Mesendoderm (in vitro differentiated cells): ENCODE results near the gene NUSAP1.

Source experiments
- DNase-seq: peaks from one replicate; pipeline ENCODE4 v3.0.0; 2013
- H2AK5ac ChIP-seq: 2 replicates; pipeline ENCODE4 v1.6.1; 2013; ENCODE audit warnings: low read length, inconsistent platforms
- H2BK120ac ChIP-seq: 2 replicates; pipeline ENCODE4 v1.6.1; 2013; ENCODE audit warnings: low read depth, mild to moderate bottlenecking, low read length, moderate library complexity, mixed read lengths
- H2BK15ac ChIP-seq: replicated peaks from 2 replicates; pipeline ENCODE4 v1.6.1; 2013; ENCODE audit warnings: low read depth, mild to moderate bottlenecking, moderate library complexity
- H2BK5ac ChIP-seq: 2 replicates; pipeline ENCODE4 v1.6.1; 2013; ENCODE audit warnings: low read length, inconsistent platforms
- H3K18ac ChIP-seq: 2 replicates; pipeline ENCODE4 v1.6.1; 2013; ENCODE audit warnings: mild to moderate bottlenecking, low read length, mixed read lengths
- H3K23ac ChIP-seq: one replicate; pipeline ENCODE4 v1.6.1; 2013; ENCODE audit warnings: low read length
- H3K27ac ChIP-seq: 2 replicates; pipeline ENCODE4 v1.5.1; 2013; ENCODE audit warnings: low read depth, mild to moderate bottlenecking, inconsistent platforms, low read length, moderate library complexity
- H3K27me3 ChIP-seq: 2 replicates; pipeline ENCODE4 v1.6.1; 2013; ENCODE audit warnings: low read length, control low read depth, mild to moderate bottlenecking, inconsistent platforms; ENCODE audit not compliant: insufficient read depth, poor library complexity
- H3K36me3 ChIP-seq: 2 replicates; pipeline ENCODE4 v1.6.1; 2013; ENCODE audit warnings: low read length, inconsistent platforms; ENCODE audit not compliant: control insufficient read depth, insufficient read depth
- H3K4ac ChIP-seq: one replicate; pipeline ENCODE4 v1.6.1; 2013; ENCODE audit warnings: low read depth, mild to moderate bottlenecking, low read length, moderate library complexity
- H3K4me1 ChIP-seq: 2 replicates; pipeline ENCODE4 v1.6.1; 2013; ENCODE audit warnings: low read depth, low read length, inconsistent platforms; ENCODE audit not compliant: control insufficient read depth
- H3K4me2 ChIP-seq: 2 replicates; pipeline ENCODE4 v1.6.1; 2013; ENCODE audit warnings: low read length
- H3K4me3 ChIP-seq: 2 replicates; pipeline ENCODE4 v1.5.1; 2013; ENCODE audit warnings: mild to moderate bottlenecking, low read length
- H3K56ac ChIP-seq: one replicate; pipeline ENCODE4 v1.6.1; 2013; ENCODE audit warnings: low read length
- H3K79me1 ChIP-seq: 2 replicates; pipeline ENCODE4 v1.6.1; 2013; ENCODE audit warnings: low read length, inconsistent platforms
- H3K79me2 ChIP-seq: 2 replicates; pipeline ENCODE4 v1.6.1; 2013; ENCODE audit warnings: mild to moderate bottlenecking, low read length; ENCODE audit not compliant: control insufficient read depth, insufficient read depth
- H3K9ac ChIP-seq: 2 replicates; pipeline ENCODE4 v1.6.1; 2013; ENCODE audit warnings: low read length, inconsistent platforms
- H4K5ac ChIP-seq: one replicate; pipeline ENCODE4 v1.6.1; 2013; ENCODE audit warnings: low read length
- H4K8ac ChIP-seq: one replicate; pipeline ENCODE4 v1.6.1; 2013; ENCODE audit warnings: low read depth, mild to moderate bottlenecking, control low read depth, low read length, moderate library complexity
- WGBS: extraction: QIAGEN DNeasy Blood & Tissue Kit; methylation state at CpG from one replicate; pipeline ENCODE4 v1.1.7; 2013; ENCODE audit warnings: low lambda C conversion rate, missing lambda C conversion rate; ENCODE audit not compliant: insufficient coverage; ENCODE audit errors: extremely low coverage; 5-methylcytosine and 5-hydroxymethylcytosine counted together

NUSAP1 gene

DNA sequence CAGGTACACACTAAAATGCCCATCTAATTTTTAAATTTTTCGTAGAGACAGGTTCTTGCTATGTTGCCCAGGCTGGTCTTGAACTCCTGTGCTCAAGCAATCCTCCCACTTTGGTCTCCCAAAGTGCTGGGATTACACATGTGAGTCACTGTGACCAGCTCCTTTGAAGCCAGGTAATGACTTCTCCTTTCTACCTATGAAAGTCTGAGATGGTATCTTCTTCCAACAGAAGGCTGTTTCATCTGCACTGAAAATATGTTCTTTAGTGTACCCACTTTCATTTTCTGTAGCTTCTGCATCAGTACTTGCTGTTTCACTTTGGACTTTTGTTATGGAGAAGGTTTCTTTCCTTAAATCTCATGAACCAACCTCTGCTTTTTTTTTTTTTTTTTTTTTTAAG, 9.1 kb upstream of the NUSAP1 start:
- Histone ChIP-seq H3K27me3 (no peaks in the 10 kb centered on the region), H3K4me1 (no peaks in the 10 kb centered on the region), H2AK5ac (no peak overlapping the region), H3K9ac (no peak overlapping the region), H2BK5ac (no peak overlapping the region), H2BK15ac (no peak overlapping the region), H3K4me3 (no peak overlapping the region), H3K4ac (no peak overlapping the region), H3K4me2 (no peak overlapping the region), H2BK120ac (no peak overlapping the region), H3K18ac (no peak overlapping the region), H4K8ac (no peak overlapping the region), H3K79me1 (no peaks in the 10 kb centered on the region), H3K23ac (no peak overlapping the region), H3K36me3 (no peaks in the 10 kb centered on the region), H3K56ac (no peak overlapping the region), H3K79me2 (no peaks in the 10 kb centered on the region), H3K27ac (no peak overlapping the region), H4K5ac (no peak overlapping the region)
- no CpG with 5 or more reads among the region's 1 CpG for WGBS
- no peak for DNase-seq

DNA sequence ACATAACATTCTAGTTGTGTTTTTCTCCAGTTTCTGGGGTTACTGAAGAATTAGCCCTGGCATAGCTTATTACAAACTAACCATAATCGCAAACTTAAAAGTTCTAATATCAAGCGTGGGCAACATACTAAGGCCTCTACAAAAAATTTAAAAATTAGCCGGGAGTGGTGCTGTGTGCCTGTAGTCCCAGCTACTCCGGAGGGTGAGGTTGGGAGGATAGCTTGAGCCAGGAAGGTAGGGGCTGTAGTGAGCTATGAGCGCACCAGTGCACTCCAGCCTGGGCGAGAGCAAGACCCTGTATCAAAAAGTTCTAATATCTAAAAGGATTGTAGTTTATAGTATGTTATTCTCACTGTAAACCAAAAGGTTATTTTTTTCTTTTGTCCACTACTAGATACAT, 1.4 kb upstream of the NUSAP1 start:
- Histone ChIP-seq H3K56ac (peak overlapping the region; percentile 98), H2AK5ac (no peak overlapping the region), H3K36me3 (peaks cover under 1% of the 10 kb centered on the region), H3K27me3 (no peaks in the 10 kb centered on the region), H4K5ac (no peak overlapping the region), H3K4me3 (no peak overlapping the region), H3K18ac (no peak overlapping the region), H3K4me2 (peak overlapping the region; percentile 91), H2BK15ac (no peak overlapping the region), H3K4me1 (no peaks in the 10 kb centered on the region), H2BK120ac (no peak overlapping the region), H3K23ac (no peak overlapping the region), H3K4ac (no peak overlapping the region), H4K8ac (no peak overlapping the region), H3K79me1 (peaks cover 5% of the 10 kb centered on the region), H3K9ac (peak overlapping the region; percentile 94), H3K79me2 (peaks cover 22% of the 10 kb centered on the region), H3K27ac (no peak overlapping the region), H2BK5ac (no peak overlapping the region)
- WGBS, result no CpG with 5 or more reads among the region's 6 CpGs
- DNase-seq, result peak; percentile 13

DNA sequence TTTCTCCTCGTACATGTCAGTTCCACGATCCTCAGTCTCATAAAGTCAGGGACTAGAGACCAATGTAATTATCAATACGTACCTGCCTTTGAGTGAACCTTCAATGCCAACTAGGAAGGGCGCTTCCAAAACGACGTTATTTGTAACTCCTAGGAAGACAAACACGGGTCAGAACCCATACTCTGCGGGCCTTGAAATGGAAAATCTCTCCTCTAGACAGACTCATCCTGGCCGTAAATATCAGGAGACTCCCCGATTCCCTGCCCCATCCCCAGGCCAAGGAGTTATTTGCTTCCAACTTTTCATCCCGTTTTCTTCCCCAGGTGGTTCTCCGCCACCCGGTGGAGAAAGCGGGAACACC, 868 bp upstream of the NUSAP1 start:
- H2BK5ac ChIP-seq, result no peak overlapping the region
- no peak overlapping the region for H2BK15ac ChIP-seq
- peak overlapping the region; percentile 70 for H3K18ac ChIP-seq
- no peaks in the 10 kb centered on the region for H3K4me1 ChIP-seq
- no peak overlapping the region for H4K8ac ChIP-seq
- WGBS, result no CpG with 5 or more reads among the region's 14 CpGs
- DNase-seq, result no peak
- H3K36me3 ChIP-seq, result peaks cover 1% of the 10 kb centered on the region
- H3K56ac ChIP-seq, result peak overlapping the region; percentile 98
- peak overlapping the region; percentile 94 for H3K9ac ChIP-seq
- H2AK5ac ChIP-seq, result no peak overlapping the region
- H3K27ac ChIP-seq, result peak overlapping the region; percentile 76
- H3K79me2 ChIP-seq, result peaks cover 27% of the 10 kb centered on the region
- no peak overlapping the region for H2BK120ac ChIP-seq
- H3K27me3 ChIP-seq, result no peaks in the 10 kb centered on the region
- peak overlapping the region; percentile 96 for H3K4me3 ChIP-seq
- H3K23ac ChIP-seq, result no peak overlapping the region
- peak overlapping the region; percentile 91 for H3K4me2 ChIP-seq
- peaks cover 7% of the 10 kb centered on the region for H3K79me1 ChIP-seq
- H4K5ac ChIP-seq, result no peak overlapping the region
- peak overlapping the region; percentile 1 for H3K4ac ChIP-seq

DNA sequence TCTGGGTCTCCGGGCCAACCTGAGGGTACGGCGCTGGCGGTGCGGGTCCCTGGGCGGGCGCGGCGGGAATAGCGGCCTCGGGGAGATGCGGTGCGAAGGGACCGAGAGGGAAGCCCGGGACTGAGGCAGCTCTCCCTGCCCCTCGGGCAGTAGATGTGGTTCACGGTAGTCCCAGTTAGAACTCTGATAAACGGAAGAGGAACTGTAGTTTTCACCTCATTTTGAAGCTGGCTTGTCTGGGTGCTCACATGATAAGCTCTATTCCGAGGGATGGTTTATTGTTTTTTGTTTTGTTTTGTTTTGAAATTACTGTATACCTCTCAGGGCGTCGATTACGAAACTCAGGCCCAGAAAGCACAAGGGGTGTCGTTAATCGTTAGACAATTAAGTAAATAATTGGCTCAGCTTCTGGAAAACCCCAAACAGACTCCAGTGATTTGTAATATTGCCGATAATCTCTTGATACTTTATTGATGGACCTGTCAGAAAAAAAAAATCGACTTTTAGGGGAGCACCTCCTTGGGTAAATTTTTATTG, 413 bp downstream of the NUSAP1 start:
- Histone ChIP-seq H3K79me2 (peaks cover 36% of the 10 kb centered on the region), H2AK5ac (no peak overlapping the region), H3K9ac (peak overlapping the region; percentile 80), H3K27me3 (no peaks in the 10 kb centered on the region), H2BK15ac (no peak overlapping the region), H2BK120ac (no peak overlapping the region), H3K23ac (peak overlapping the region; percentile 32), H3K27ac (peak overlapping the region; percentile 37), H3K4me2 (peak overlapping the region; percentile 57), H2BK5ac (peak overlapping the region; percentile 52), H3K4ac (peak overlapping the region; percentile 8), H4K8ac (no peak overlapping the region), H3K4me3 (peak overlapping the region; percentile 68), H3K4me1 (no peaks in the 10 kb centered on the region), H3K56ac (peak overlapping the region; percentile 86), H3K18ac (peak overlapping the region; percentile 31), H4K5ac (no peak overlapping the region), H3K79me1 (peaks cover 12% of the 10 kb centered on the region), H3K36me3 (peaks cover 1% of the 10 kb centered on the region)
- WGBS, result no CpG with 5 or more reads among the region's 26 CpGs
- no peak for DNase-seq

DNA sequence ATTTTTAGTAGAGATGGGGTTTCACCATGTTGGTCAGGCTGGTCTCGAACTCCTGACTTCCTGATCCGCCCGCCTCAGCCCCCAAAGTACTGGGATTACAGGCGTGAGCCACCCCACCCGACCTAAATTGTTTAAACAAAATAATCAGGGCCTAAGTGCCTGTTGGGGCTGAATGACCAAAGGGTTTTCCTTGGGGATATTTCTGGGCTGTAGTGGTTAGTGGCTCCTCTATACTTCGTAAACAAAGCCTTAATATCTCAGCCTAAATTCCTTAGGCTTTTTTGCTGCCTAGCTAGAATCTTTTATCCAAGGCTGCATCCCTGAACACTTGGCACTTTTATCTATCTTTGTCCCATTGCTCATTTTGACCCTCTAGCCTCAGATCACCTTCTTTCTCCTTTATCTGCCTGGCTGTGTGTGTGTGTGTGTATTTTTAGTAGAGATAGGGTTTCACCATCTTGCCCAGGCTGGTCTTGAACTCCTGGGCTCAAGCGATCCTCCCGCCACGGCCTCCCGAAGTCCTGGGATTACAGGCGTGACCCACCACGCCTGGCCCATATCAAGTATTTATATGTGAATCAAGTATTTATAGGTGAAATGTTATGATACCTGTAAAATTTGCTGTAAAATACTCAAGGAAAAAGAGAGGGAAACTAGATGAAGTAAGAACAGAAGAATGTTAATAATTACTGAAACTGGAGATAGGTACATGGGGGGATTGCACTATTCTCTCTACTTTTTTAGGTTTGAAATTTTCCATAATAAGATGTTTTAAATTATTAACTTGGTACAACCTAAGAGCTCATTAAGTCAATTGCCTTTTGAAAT, 1.8 kb downstream of the NUSAP1 start:
- peak overlapping the region; percentile 40 for H3K9ac ChIP-seq
- H3K4ac ChIP-seq, result no peak overlapping the region
- DNase-seq, result peak; percentile 3
- no peak overlapping the region for H3K18ac ChIP-seq
- peaks cover 14% of the 10 kb centered on the region for H3K79me1 ChIP-seq
- H3K79me2 ChIP-seq, result peaks cover 40% of the 10 kb centered on the region
- H3K27me3 ChIP-seq, result no peaks in the 10 kb centered on the region
- H4K8ac ChIP-seq, result no peak overlapping the region
- H2BK120ac ChIP-seq, result no peak overlapping the region
- H3K36me3 ChIP-seq, result peaks cover 1% of the 10 kb centered on the region
- H2AK5ac ChIP-seq, result no peak overlapping the region
- no peak overlapping the region for H3K23ac ChIP-seq
- peak overlapping the region; percentile 2 for H3K4me3 ChIP-seq
- H3K27ac ChIP-seq, result no peak overlapping the region
- no CpG with 5 or more reads among the region's 12 CpGs for WGBS
- no peak overlapping the region for H4K5ac ChIP-seq
- H2BK5ac ChIP-seq, result no peak overlapping the region
- H3K4me1 ChIP-seq, result no peaks in the 10 kb centered on the region
- peak overlapping the region; percentile 17 for H3K4me2 ChIP-seq
- H2BK15ac ChIP-seq, result no peak overlapping the region
- peak overlapping the region; percentile 12 for H3K56ac ChIP-seq
